Measurements from ENCODE around the gene NDUFV1. TPM values are rescaled to one million over a fixed set of nuclear protein-coding genes. Genes with fewer than 3 reads are reported as not detected.
A peak's percentile ranks its signal among the peaks of the same experiment; 100 is the strongest.

The NDUFV1 gene
- total and polyA plus RNA-seq, 3 donors from 2014 or later: 187 to 369 (median 312) TPM

DNA sequence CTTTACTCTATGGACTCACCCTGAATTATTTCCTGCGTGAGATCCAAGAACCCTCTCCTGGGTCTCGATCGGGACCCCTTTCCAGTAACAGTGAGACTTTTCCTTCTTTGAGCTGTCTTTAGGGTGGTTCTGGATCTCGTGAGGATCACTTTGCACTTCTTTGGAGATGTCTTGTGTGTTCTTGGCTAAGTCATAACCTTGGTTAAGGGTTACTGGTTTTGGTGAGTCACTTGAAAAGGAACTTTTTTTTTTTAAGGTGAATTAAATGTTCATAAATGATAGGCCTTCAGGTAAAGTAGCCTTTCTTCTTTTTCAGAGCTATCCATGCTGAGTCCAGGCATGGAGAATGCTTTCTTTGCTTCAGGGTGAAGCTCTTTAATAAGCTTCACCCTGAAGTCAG lies 42.5 kb upstream of the NDUFV1 start:
- Histone ChIP-seq H3K27ac (no peak overlapping the region), H3K4me3 (no peak overlapping the region)

DNA sequence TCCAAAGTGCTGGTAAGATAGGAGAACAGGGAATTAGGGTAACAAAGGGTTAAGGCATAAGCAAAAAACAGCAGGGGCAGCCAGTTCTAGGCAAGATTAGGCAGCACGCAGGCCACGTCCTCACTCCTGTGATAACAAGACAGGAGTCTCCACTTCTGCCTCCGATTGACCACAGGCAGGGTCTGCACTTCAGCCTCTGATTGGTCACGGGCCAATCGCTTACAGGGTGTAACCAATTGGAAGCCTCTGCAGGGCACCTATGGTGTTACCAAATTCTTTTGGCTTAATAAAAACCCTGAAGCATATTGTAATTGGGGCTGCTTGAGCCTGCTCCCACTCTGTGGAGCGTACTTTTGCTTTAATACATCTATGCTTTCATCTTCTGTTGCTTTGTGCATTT lies 35.3 kb upstream of the NDUFV1 start:
- WGBS, 2 donors: 61 to 63% methylated on average over 6 of the region's 6 CpGs
- intact Hi-C loops (cut with DNase I; ENCODE audit: low total_unique reads): no loop called here
- H3K27me3 ChIP-seq: no peaks in the 10 kb centered on the region

More for the DNA sequence above, 42.5 kb upstream of the NDUFV1 start:
- WGBS, 2 donors: 91 to 96% methylated on average over 4 of the region's 4 CpGs
- H3K9me3 ChIP-seq: no peaks in the 10 kb centered on the region
- H3K4me1 ChIP-seq: peaks cover 4% of the 10 kb centered on the region
- TF ChIP-seq POLR2A (IDR thresholded peaks at IDR 0.05): no peak
- TF ChIP-seq, protein P1, sequence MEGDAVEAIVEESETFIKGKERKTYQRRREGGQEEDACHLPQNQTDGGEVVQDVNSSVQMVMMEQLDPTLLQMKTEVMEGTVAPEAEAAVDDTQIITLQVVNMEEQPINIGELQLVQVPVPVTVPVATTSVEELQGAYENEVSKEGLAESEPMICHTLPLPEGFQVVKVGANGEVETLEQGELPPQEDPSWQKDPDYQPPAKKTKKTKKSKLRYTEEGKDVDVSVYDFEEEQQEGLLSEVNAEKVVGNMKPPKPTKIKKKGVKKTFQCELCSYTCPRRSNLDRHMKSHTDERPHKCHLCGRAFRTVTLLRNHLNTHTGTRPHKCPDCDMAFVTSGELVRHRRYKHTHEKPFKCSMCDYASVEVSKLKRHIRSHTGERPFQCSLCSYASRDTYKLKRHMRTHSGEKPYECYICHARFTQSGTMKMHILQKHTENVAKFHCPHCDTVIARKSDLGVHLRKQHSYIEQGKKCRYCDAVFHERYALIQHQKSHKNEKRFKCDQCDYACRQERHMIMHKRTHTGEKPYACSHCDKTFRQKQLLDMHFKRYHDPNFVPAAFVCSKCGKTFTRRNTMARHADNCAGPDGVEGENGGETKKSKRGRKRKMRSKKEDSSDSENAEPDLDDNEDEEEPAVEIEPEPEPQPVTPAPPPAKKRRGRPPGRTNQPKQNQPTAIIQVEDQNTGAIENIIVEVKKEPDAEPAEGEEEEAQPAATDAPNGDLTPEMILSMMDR (IDR thresholded peaks at IDR 0.05): no peak
- no peaks in the 10 kb centered on the region for H3K27me3 ChIP-seq
- intact Hi-C loops (cut with DNase I; ENCODE audit: low total_unique reads): no loop called here
- H3K36me3 ChIP-seq (ENCODE audit: low read depth, missing control alignments): no peaks in the 10 kb centered on the region
- DNase-seq: no peak

DNA sequence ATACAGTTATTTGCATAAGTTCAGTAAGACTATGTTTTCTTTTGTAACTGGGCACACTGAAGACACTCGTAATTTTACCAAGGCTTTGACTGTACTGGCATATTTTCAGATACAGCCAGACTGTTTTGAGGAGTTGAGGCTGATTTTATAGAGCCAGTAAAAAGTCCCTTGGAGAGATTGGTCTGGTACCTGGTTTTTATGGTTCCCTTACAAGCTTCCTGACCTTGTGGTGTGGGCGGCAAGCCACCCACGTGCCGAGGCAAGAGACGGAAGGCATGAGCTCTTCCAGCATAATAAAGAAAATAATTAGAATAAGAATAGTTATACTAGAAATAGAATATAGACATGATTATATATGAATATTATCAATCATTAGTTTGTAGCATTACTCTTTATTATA lies 34.4 kb upstream of the NDUFV1 start:
- H3K9me3 ChIP-seq: no peaks in the 10 kb centered on the region
- H3K27ac ChIP-seq: no peak overlapping the region
- no peaks in the 10 kb centered on the region for H3K4me1 ChIP-seq
- WGBS, 2 donors: 22 to 35% methylated on average over 5 of the region's 5 CpGs
- no peak for DNase-seq
- H3K27me3 ChIP-seq: no peaks in the 10 kb centered on the region
- TF ChIP-seq POLR2A (IDR thresholded peaks at IDR 0.05): no peak
- TF ChIP-seq, protein P1 (IDR thresholded peaks at IDR 0.05): no peak
- H3K4me3 ChIP-seq: no peak overlapping the region
- no peaks in the 10 kb centered on the region for H3K36me3 ChIP-seq (ENCODE audit: low read depth, missing control alignments)
- intact Hi-C loops (cut with DNase I; ENCODE audit: low total_unique reads): no loop called here

More for the DNA sequence above, 35.3 kb upstream of the NDUFV1 start:
- H3K36me3 ChIP-seq (ENCODE audit: low read depth, missing control alignments): no peaks in the 10 kb centered on the region
- H3K9me3 ChIP-seq: no peaks in the 10 kb centered on the region
- H3K27ac ChIP-seq: no peak overlapping the region
- H3K4me1 ChIP-seq: no peaks in the 10 kb centered on the region
- DNase-seq: no peak
- H3K4me3 ChIP-seq: no peak overlapping the region
- no peak for TF ChIP-seq POLR2A (IDR thresholded peaks at IDR 0.05)
- TF ChIP-seq, protein P1 (IDR thresholded peaks at IDR 0.05): no peak

DNA sequence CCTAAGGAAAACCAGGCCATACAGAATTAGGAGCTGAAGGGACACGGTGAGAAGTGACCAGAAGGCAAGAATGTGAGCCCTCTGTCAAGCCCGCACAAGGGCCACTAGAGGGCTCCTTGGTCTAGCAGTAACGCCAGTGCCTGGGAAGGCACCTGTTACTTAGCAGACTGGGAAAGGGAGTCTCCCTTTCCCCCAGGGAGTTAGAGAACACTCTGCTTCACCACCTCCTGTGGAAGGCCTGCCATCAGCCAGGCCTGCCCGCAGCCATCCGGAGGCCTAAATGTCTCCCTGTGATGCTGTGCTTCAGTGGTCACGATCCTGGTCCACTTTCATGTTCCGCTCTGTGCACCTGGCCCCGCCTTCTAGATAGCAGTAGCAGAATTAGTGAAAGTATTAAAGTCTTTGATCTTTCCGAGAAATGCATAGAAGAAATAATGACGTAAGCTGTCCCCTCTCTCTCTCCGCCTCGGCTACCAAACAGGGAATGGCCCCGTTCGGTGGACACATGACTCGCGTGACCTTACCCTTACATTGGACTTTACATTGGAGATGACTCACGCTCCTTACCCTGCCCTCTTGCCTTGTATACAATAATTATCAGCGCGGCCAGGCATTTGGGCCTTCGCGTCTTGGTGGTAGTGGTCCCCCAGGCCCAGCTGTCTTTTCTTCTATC lies 33.9 kb upstream of the NDUFV1 start:
- no peak overlapping the region for H3K27ac ChIP-seq
- DNase-seq: peak; percentile 67
- intact Hi-C loops (cut with DNase I; ENCODE audit: low total_unique reads): no loop called here
- no peak overlapping the region for H3K4me3 ChIP-seq
- WGBS, 2 donors: 70 to 73% methylated on average over 21 of the region's 21 CpGs
- no peaks in the 10 kb centered on the region for H3K27me3 ChIP-seq
- H3K9me3 ChIP-seq: no peaks in the 10 kb centered on the region
- no peaks in the 10 kb centered on the region for H3K36me3 ChIP-seq (ENCODE audit: low read depth, missing control alignments)
- TF ChIP-seq POLR2A (IDR thresholded peaks at IDR 0.05): no peak
- TF ChIP-seq, protein P1 (IDR thresholded peaks at IDR 0.05): peak in 1 of 3 experiments; percentile 56
- H3K4me1 ChIP-seq: no peaks in the 10 kb centered on the region

DNA sequence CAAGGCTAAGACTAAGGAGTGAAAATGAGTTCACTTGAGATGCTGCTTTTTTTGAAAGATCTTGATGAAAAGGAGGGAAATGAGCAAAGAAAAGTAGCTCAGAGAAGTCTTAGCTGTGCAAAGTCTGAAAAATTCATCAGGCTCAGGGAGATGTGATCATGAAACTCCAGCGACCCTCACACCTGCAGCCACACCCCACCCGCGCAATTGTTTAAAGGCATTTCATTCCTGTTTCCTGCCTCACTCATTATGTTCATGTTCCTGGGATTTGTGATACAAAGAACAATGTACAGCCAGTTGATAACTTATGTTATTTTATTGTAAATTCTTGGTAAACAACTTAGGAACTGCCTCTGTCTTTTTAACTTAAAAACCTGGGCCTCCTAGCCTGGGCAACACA lies 31.8 kb upstream of the NDUFV1 start:
- intact Hi-C loops (cut with DNase I; ENCODE audit: low total_unique reads): no loop called here
- H3K4me1 ChIP-seq: no peaks in the 10 kb centered on the region
- WGBS, 2 donors: 49 to 51% methylated on average over 3 of the region's 3 CpGs

More for the DNA sequence above, 31.8 kb upstream of the NDUFV1 start:
- Histone ChIP-seq H3K27ac (no peak overlapping the region), H3K4me3 (no peak overlapping the region), H3K27me3 (no peaks in the 10 kb centered on the region), H3K36me3 (ENCODE audit: low read depth, missing control alignments) (no peaks in the 10 kb centered on the region), H3K9me3 (no peaks in the 10 kb centered on the region)
- DNase-seq: no peak
- TF ChIP-seq, protein P1 (IDR thresholded peaks at IDR 0.05): no peak
- TF ChIP-seq POLR2A (IDR thresholded peaks at IDR 0.05): no peak

All from testis (tissue), 3 donors.